Osteocyte (in vitro differentiated cells): Measurements from ENCODE around the gene KLHL26. TPM values are rescaled to one million over a fixed set of nuclear protein-coding genes. Genes with fewer than 3 reads are reported as not detected.
A peak's percentile ranks its signal among the peaks of the same experiment; 100 is the strongest.

ENCODE experiments used
- DNase-seq: peaks from one replicate; pipeline ENCODE4 v3.0.0; 2021; ENCODE audit warnings: mixed read lengths; ENCODE audit not compliant: unreplicated experiment; ENCODE audit errors: extremely low spot score
- H3K27ac Mint-ChIP-seq: one replicate; pipeline ENCODE4 v1.8.0; 2021; ENCODE audit warnings: mild to moderate bottlenecking, mixed read lengths; ENCODE audit not compliant: unreplicated experiment
- H3K27me3 Mint-ChIP-seq: one replicate; pipeline ENCODE4 v1.8.0; 2021; ENCODE audit warnings: mixed read lengths; ENCODE audit not compliant: unreplicated experiment
- H3K36me3 Mint-ChIP-seq: one replicate; pipeline ENCODE4 v1.8.0; 2021; ENCODE audit warnings: mixed read lengths; ENCODE audit not compliant: unreplicated experiment
- H3K4me1 Mint-ChIP-seq: one replicate; pipeline ENCODE4 v1.8.0; 2021; ENCODE audit warnings: mixed read lengths; ENCODE audit not compliant: unreplicated experiment
- H3K4me3 Mint-ChIP-seq: one replicate; pipeline ENCODE4 v1.8.0; 2021; ENCODE audit warnings: mild to moderate bottlenecking, moderate library complexity, mixed read lengths; ENCODE audit not compliant: unreplicated experiment
- H3K9me3 Mint-ChIP-seq: one replicate; pipeline ENCODE4 v1.8.0; 2021; ENCODE audit warnings: mixed read lengths; ENCODE audit not compliant: unreplicated experiment
- total RNA-seq: library from RNA; stranded (reverse); gene quantifications from 2 replicates; pipeline ENCODE4 v1.2.1, GENCODE V29; 2021
- TF ChIP-seq, protein P1 (sequence below): fragments of 200-600 bp; sonication (generic); IDR thresholded peaks from 2 replicates; pipeline ENCODE4 v1.5.0; 2021; ENCODE audit warnings: antibody characterized with exemption, mild to moderate bottlenecking, moderate library complexity

The KLHL26 gene
- total RNA-seq, 1 donor from 2014 or later, result 12.4 TPM

DNA sequence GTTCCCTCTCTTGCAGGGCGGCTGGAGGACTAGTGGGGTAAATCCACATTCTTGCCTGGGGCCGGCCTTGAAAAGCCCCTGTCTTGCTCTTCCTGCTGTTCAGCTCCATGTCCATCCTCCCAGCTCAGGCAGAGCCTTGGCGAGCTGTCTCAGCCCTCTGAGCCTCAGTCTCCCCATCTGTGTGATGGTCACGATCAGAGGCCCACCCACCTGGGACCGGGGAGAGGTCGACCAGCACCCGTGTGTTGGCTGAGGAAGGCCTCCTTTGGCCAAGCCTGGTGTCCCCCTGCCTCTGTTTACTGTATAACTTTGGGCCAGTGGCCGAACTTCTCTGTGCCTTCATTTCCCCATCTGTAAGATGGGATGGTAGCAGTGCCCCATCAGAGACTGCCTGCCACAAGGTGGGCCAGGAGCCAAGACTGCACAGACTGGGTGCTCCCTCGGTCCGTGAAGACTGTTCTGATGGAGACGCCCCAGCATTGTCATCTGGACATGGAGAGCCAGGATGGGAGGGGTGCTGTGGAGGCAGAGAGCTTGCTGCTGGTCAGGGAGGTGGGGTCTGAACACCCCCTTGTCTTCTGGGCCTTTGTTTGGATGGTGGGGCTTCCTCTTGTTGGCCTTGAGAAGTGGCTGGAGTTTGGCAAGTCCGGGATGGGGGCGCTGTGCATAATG is 18.5 kb downstream of the KLHL26 start:
- TF ChIP-seq, protein P1, sequence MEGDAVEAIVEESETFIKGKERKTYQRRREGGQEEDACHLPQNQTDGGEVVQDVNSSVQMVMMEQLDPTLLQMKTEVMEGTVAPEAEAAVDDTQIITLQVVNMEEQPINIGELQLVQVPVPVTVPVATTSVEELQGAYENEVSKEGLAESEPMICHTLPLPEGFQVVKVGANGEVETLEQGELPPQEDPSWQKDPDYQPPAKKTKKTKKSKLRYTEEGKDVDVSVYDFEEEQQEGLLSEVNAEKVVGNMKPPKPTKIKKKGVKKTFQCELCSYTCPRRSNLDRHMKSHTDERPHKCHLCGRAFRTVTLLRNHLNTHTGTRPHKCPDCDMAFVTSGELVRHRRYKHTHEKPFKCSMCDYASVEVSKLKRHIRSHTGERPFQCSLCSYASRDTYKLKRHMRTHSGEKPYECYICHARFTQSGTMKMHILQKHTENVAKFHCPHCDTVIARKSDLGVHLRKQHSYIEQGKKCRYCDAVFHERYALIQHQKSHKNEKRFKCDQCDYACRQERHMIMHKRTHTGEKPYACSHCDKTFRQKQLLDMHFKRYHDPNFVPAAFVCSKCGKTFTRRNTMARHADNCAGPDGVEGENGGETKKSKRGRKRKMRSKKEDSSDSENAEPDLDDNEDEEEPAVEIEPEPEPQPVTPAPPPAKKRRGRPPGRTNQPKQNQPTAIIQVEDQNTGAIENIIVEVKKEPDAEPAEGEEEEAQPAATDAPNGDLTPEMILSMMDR, result no peak

DNA sequence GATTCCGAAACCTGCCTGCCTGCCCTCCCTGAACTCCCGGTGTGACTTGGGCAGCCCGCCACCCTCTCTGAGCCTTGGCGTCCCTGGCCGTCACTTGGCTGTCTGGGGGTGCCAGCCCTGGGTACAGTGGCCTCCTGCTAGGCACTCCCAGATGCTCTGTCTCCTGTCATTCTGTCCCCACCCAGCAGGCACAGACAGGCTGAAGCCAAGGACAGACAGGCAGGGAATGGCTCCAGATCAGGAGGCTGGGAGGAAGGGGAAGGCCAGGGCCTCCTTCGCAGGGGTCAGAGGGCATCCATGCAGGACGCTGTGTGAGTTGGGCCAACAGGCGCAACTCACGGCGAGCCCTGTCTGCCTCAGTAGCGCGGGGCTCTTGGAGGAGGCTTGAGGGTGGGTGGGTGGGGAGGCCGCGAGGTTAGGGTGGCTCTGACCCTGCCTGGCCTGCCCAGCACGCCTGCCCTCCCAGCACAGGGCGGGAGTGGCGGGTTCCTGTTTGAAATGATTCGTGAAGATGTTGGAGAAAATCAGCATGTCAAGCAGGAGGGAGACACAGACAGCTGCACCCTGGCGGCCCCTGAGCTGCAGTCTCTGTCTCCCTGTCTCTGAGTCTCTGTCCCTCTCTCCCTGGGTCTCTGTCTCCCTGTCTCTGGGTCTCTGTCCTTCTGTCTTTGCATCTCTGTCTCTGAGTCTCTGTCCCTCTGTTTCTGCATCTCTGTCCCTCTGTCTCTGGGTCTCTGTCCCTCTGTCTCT is 19.7 kb downstream of the KLHL26 start:
- no peak for DNase-seq
- TF ChIP-seq, protein P1, result no peak
- Mint-ChIP-seq H3K27ac (peak overlapping the region; percentile 90), H3K4me1 (peaks cover 58% of the 10 kb centered on the region), H3K4me3 (no peak overlapping the region), H3K9me3 (no peaks in the 10 kb centered on the region), H3K36me3 (no peaks in the 10 kb centered on the region), H3K27me3 (no peaks in the 10 kb centered on the region)

More for the DNA sequence above, 18.5 kb downstream of the KLHL26 start:
- Mint-ChIP-seq H3K4me1 (peaks cover 59% of the 10 kb centered on the region), H3K36me3 (no peaks in the 10 kb centered on the region), H3K27ac (no peak overlapping the region), H3K9me3 (no peaks in the 10 kb centered on the region), H3K4me3 (no peak overlapping the region), H3K27me3 (no peaks in the 10 kb centered on the region)
- DNase-seq, result no peak

GRCh38 chr19:18657590-18658365 is 20.9 kb downstream of the KLHL26 start:
- no peaks in the 10 kb centered on the region for H3K36me3 Mint-ChIP-seq
- no peak overlapping the region for H3K4me3 Mint-ChIP-seq
- H3K27me3 Mint-ChIP-seq, result no peaks in the 10 kb centered on the region
- no peaks in the 10 kb centered on the region for H3K9me3 Mint-ChIP-seq
- peak; percentile 90 for DNase-seq
- H3K27ac Mint-ChIP-seq, result peak overlapping the region; percentile 90
- TF ChIP-seq, protein P1, result no peak
- peaks cover 57% of the 10 kb centered on the region for H3K4me1 Mint-ChIP-seq

DNA sequence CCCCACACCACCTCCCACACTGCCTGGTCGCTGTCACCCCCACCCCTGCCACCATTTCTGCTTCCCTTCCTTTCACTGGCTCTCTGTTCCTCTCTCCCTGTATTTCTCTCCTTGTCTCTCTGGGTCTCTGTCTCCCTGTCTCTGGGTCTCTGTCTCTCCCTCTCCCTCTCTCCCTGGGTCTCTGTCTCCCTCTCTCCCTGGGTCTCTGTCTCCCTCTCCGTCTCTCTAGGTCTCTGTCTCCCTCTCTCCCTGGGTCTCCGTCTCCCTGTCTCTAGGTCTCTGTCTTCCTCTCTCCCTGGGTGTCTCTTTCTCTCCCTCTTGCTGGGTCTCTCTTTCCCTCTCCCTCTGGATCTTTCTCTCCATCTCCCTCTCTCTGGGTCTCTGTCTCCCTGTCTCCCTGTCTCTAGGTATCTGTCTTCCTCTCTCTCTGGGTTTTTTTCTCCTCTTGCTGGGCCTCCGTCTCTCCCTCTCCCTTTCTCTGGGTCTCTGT is 21.6 kb downstream of the KLHL26 start:
- Mint-ChIP-seq H3K27ac (peak overlapping the region; percentile 77), H3K4me1 (peaks cover 63% of the 10 kb centered on the region), H3K4me3 (peak overlapping the region; percentile 16), H3K36me3 (no peaks in the 10 kb centered on the region), H3K9me3 (no peaks in the 10 kb centered on the region), H3K27me3 (no peaks in the 10 kb centered on the region)
- no peak for DNase-seq
- TF ChIP-seq, protein P1, result no peak
